Esophagus (tissue), 2 donors: Measurements from ENCODE around the gene EMILIN2. TPM values are rescaled to one million over a fixed set of nuclear protein-coding genes. Genes with fewer than 3 reads are reported as not detected.
"Not testable (repeated sequence)": the region's sequence is repeated elsewhere in the genome, so short reads cannot be mapped to it uniquely, and the experiment has no call there.

Experiments
- H3K27ac ChIP-seq, 2 donors: one replicate each; pipeline ENCODE4 v1.5.1; 2013; ENCODE audit warnings: low read depth in 2 of 2, mild to moderate bottlenecking in 2 of 2, inconsistent platforms in 1 of 2, low read length in 1 of 2, moderate library complexity in 1 of 2
- H3K27me3 ChIP-seq, 2 donors: one replicate each; pipeline ENCODE4 v1.6.1; 2013; ENCODE audit warnings: low read length in 2 of 2, control low read depth in 1 of 2, mild to moderate bottlenecking in 1 of 2; ENCODE audit not compliant: insufficient read depth in 2 of 2, control insufficient read depth in 1 of 2
- H3K36me3 ChIP-seq, 2 donors: one replicate each; pipeline ENCODE4 v1.6.1; 2013; ENCODE audit warnings: low read length in 1 of 2; ENCODE audit not compliant: control insufficient read depth in 2 of 2, insufficient read depth in 2 of 2
- H3K4me1 ChIP-seq, 2 donors: one replicate each; pipeline ENCODE4 v1.6.1; 2013; ENCODE audit warnings: low read length in 1 of 2; ENCODE audit not compliant: control insufficient read depth in 2 of 2, insufficient read depth in 2 of 2
- H3K4me3 ChIP-seq, 2 donors: one replicate each; pipeline ENCODE4 v1.5.1; 2013; ENCODE audit warnings: low read length in 2 of 2, mild to moderate bottlenecking in 2 of 2, low read depth in 1 of 2, moderate library complexity in 1 of 2
- H3K9me3 ChIP-seq, 2 donors: one replicate each; pipeline ENCODE4 v1.6.1; 2013; ENCODE audit warnings: mild to moderate bottlenecking in 2 of 2, low read depth in 1 of 2, low read length in 1 of 2, moderate library complexity in 1 of 2; ENCODE audit not compliant: control insufficient read depth in 2 of 2, insufficient read depth in 1 of 2
- WGBS, 2 donors: extraction: QIAGEN DNeasy Blood & Tissue Kit; methylation state at CpG; one replicate each; pipeline ENCODE4 v1.1.7; 2013; 5-methylcytosine and 5-hydroxymethylcytosine counted together
- polyA plus RNA-seq, 2 donors: library from polyadenylated mRNA; stranded (reverse); fragments of 200-250 nt; gene quantifications; one replicate each; pipeline ENCODE4 v1.2.3, GENCODE V29; 2013
- donor health status: healthy with polysubstance abuse.
- donor health status: Bipolar disorder and iron deficiency.

EMILIN2 gene
- polyA plus RNA-seq, 2 donors = 1.3 to 2.0 TPM

DNA sequence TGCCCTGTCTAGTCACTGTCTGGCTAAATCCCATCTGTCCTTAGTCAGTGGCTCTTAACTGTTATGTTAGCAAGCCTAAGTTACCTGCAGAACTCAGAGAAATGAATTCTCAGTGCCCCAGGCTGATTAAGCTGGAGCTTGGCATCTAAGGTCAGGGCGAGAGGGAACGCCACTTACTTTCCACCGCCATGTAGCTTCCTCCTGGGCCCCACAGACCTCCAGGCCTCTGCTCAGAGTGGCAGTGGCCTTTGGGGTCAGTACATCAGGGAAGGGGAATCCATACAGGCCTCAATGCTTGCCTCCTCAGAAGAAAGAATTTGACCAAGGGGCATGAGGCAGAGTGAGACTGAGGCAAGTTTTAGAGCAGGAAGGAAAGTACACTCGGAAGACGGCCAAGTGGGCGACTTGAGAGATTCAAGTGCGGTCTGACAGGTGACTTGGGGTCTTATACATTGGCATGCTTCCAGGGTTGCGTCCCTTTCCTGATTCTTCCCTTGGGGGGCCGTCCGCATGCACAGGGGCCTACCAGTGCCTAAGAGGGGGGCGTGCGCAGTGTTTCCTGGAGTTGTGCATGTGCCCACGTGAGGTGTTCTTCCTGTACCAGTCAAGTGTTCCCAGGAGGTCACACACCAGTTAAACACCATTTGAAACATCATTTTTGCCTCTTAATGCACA, 64.1 kb downstream of the EMILIN2 start:
- Histone ChIP-seq H3K4me3 (no peak overlapping the region), H3K36me3 (peaks cover 0 to 19% of the 10 kb centered on the region in 2 donors), H3K27me3 (no peaks in the 10 kb centered on the region), H3K9me3 (no peaks in the 10 kb centered on the region), H3K4me1 (peaks cover 4 to 5% of the 10 kb centered on the region in 2 donors), H3K27ac (no peak overlapping the region)
- WGBS, 2 donors = 92 to 94% methylated on average over 13 of the region's 13 CpGs

DNA sequence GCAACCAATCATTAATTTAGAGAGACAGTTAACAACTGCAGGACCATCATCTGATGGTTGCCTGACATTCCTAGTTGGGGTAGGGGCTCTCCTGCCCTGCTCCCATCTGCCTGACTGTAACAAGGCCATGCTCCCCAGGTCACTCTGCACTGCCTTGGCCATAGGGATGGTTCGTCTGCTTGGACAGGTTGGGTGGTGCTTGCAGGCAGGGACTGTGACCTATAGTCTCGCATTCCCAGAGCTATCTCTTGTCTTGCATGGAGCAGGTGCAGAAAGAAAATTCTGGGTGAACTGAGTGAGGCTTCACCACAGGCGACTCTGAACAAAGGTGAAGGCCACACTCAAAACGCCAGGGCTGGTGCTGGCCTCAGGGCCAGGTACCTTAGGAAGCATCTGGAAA, 64.7 kb downstream of the EMILIN2 start:
- peaks cover 1 to 4% of the 10 kb centered on the region in 2 donors for H3K4me1 ChIP-seq
- H3K4me3 ChIP-seq = no peak overlapping the region
- peaks cover 0 to 19% of the 10 kb centered on the region in 2 donors for H3K36me3 ChIP-seq
- WGBS, 2 donors = 91 to 96% methylated on average over 4 of the region's 4 CpGs
- no peaks in the 10 kb centered on the region for H3K27me3 ChIP-seq
- H3K27ac ChIP-seq = no peak overlapping the region
- no peaks in the 10 kb centered on the region for H3K9me3 ChIP-seq

DNA sequence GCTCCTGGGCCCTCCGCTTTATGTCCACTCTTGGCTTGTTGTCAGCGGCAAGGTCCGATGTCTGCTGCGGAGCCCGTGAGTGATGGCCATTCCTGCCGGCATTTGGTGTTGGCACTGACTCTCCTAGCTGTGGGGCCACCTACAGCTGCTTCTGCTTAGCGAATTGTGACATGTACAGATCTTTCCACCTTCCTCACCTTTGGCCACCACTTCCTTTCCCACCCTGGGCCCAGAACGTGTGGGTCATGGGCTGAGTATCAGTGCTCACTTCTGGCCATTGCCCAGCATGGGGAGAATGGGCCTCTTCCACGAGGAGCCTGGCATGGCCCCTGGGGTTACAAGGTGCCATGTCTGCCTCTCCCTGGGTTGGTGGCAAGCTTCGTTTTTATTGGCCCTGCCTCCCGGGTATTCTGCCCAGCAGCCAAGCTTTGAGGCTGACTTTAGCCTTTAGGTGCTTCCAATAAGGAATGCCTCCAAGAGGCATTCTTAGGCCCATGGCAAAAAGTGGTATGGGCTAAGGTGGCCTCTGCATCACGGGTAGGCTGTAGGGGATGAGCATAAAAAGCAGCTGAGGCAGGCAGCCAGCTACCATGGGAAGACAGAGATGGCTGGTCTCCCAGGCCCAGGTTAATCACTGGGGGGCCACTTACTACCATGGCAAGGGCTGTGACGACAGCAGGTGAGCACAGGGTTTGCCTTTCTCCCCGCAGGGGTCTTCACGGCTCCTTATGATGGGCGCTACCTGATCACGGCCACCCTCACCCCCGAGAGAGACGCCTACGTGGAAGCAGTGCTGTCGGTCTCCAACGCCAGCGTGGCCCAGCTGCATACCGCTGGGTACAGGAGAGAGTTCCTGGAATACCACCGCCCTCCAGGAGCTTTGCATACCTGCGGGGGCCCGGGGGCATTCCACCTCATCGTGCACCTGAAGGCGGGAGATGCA, 65.8 kb downstream of the EMILIN2 start:
- Histone ChIP-seq H3K4me1 (peaks cover 1 to 2% of the 10 kb centered on the region in 2 donors), H3K4me3 (no peak overlapping the region), H3K36me3 (peaks cover 0 to 19% of the 10 kb centered on the region in 2 donors), H3K27me3 (no peaks in the 10 kb centered on the region), H3K9me3 (no peaks in the 10 kb centered on the region), H3K27ac (no peak overlapping the region)
- 93 to 94% methylated on average over 29 of the region's 29 CpGs for WGBS, 2 donors

DNA sequence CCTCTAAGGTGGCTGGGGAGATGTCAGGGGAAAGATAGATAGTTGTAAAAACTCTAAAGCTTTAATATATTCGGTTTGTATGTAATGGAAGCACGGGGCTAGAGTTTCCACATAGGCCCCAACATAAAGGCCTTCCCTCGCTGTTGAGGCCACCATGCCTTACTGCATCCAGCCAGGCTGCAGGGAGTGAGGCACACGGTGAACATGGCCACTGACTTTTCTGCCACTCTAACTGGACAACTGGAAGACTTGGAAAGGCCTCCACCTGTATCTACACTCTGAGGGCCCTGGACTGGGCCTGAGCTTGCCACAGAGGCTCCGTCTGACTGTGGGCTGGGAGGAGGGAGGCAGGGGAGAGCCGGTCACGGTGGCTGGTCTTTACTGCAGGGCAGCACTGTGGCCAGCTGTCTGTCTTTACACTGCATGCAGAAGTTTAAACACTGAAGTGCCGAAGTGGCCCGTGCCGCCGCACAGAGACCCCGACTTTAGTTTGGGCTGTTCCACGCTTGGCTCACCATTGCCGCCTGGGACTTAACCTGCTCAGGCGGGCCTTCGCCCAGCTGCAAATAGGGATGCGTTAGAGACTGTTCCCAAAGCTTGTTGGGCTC, 66.7 kb downstream of the EMILIN2 start:
- Histone ChIP-seq H3K27ac (no peak overlapping the region), H3K36me3 (peaks cover 0 to 19% of the 10 kb centered on the region in 2 donors), H3K4me3 (no peak overlapping the region), H3K9me3 (no peaks in the 10 kb centered on the region), H3K4me1 (peaks cover 2 to 3% of the 10 kb centered on the region in 2 donors), H3K27me3 (no peaks in the 10 kb centered on the region)
- WGBS, 2 donors = 86 to 88% methylated on average over 17 of the region's 17 CpGs

DNA sequence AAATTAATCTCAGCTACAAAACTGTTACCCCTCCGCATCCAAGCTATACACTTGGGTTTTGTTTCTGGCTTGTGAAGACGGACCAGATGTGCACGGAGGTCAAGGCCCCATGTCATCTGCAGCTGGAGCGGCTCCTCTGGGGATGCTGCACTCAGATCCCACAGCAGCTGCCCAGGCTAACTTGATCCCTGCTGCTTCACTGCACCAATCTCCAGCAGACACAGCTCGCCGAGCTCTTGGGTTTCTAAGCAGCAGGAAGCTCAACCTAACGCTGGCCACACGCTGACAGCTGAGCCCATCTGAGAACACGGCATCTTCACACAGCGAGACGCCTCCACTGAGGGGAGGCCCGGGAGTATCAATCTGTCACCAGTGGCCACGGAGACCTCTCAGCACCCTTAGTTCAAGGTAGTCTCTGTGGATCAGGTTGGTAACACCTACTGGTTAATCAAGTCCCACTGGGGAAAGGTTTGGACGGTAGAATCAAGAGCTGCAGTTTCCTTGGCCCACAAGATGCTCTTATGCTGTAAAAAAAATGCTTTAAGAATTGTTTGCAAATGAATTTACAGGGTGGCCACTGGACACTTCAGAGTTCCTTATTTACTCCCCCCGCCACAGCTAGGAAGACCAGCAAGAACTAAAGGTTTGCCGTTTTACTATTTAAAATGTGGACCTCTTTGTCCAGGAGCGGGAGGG, 67.5 kb downstream of the EMILIN2 start:
- H3K9me3 ChIP-seq = no peaks in the 10 kb centered on the region
- peaks cover 2 to 3% of the 10 kb centered on the region in 2 donors for H3K4me1 ChIP-seq
- H3K27ac ChIP-seq = no peak overlapping the region
- H3K27me3 ChIP-seq = no peaks in the 10 kb centered on the region
- 74 to 78% methylated on average over 17 of the region's 17 CpGs for WGBS, 2 donors
- peaks cover 0 to 17% of the 10 kb centered on the region in 2 donors for H3K36me3 ChIP-seq
- no peak overlapping the region for H3K4me3 ChIP-seq

DNA sequence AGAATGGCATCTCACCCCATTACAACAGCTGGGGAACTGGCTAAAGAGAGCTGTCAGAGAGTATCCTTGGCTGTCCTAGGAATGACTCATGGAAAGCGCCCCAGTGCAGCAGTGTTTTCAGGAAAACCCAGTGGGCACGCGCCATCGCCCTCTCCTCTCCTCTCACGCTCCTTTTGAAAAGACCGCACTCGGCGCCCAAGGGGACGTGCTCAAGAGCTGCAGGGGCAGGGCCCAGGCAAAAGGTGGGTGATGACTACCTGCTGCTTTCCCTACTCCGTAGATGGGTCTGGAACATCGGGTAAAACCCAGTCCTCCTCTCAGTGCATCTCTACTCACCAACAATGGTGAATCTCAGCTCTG, 68.1 kb downstream of the EMILIN2 start:
- Histone ChIP-seq H3K36me3 (peaks cover 0 to 19% of the 10 kb centered on the region in 2 donors), H3K4me3 (no peak overlapping the region), H3K27ac (no peak overlapping the region), H3K4me1 (peaks cover 2 to 3% of the 10 kb centered on the region in 2 donors), H3K9me3 (no peaks in the 10 kb centered on the region), H3K27me3 (no peaks in the 10 kb centered on the region)
- 88 to 93% methylated on average over 11 of the region's 11 CpGs for WGBS, 2 donors

DNA sequence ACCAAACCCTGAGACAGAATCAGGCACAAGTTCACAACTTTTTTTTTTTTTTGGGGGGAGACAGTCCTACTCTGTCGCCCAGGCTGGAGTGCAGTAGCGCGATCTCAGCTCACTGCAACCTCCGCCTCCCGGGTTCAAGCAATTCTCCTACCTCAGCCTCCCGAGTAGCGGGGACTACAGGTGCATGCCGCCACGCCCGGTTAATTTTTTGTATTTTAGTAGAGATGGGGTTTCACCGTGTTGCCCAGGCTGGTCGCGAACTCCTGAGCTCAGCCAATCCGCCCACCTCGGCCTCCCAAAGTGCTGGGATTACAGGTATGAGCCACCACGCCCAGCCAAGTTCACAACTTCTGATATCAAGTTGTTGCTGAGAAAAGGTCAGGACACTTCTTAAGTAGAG, 68.7 kb downstream of the EMILIN2 start:
- H3K36me3 ChIP-seq = peaks cover under 1 to 23% of the 10 kb centered on the region in 2 donors
- H3K4me3 ChIP-seq, H3K9me3 ChIP-seq, H3K27ac ChIP-seq, H3K4me1 ChIP-seq, H3K27me3 ChIP-seq: not testable (repeated sequence)
- 94% methylated on average over 16 of the region's 16 CpGs for WGBS, 2 donors

DNA sequence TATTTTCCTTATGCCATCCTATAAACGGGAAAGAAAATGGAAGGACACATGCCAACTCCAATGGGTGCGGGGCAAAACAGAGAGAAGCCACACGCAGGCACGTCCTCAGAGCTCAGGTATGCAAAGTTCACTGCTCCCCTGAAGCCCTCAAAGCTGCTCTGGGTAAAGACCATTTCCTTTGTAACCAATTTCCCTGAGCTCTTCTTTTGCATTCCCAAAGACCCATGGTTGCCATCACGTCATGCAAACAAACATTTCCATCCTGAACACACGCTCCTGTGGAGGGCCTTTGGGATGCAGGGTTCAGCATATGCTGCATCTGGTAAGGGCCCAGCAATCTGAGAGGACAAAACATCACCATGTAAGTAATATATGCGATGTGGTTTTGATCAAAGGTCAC, 69.4 kb downstream of the EMILIN2 start:
- H3K4me1 ChIP-seq = peaks cover 2 to 3% of the 10 kb centered on the region in 2 donors
- no peaks in the 10 kb centered on the region for H3K27me3 ChIP-seq
- H3K4me3 ChIP-seq = no peak overlapping the region
- H3K9me3 ChIP-seq = no peaks in the 10 kb centered on the region
- H3K36me3 ChIP-seq = peaks cover 7 to 29% of the 10 kb centered on the region in 2 donors
- no peak overlapping the region for H3K27ac ChIP-seq
- 87 to 88% methylated on average over 7 of the region's 7 CpGs for WGBS, 2 donors
